ENCODE results near the gene CENATAC. TPM values are rescaled to one million over a fixed set of nuclear protein-coding genes. Genes with fewer than 3 reads are reported as not detected.
A peak's percentile ranks its signal among the peaks of the same experiment; 100 is the strongest.
"Not testable (repeated sequence)": the region's sequence is repeated elsewhere in the genome, so short reads cannot be mapped to it uniquely, and the experiment has no call there.

CENATAC gene
- total RNA-seq, 1 donor from 2014 or later: 36.4 TPM

DNA sequence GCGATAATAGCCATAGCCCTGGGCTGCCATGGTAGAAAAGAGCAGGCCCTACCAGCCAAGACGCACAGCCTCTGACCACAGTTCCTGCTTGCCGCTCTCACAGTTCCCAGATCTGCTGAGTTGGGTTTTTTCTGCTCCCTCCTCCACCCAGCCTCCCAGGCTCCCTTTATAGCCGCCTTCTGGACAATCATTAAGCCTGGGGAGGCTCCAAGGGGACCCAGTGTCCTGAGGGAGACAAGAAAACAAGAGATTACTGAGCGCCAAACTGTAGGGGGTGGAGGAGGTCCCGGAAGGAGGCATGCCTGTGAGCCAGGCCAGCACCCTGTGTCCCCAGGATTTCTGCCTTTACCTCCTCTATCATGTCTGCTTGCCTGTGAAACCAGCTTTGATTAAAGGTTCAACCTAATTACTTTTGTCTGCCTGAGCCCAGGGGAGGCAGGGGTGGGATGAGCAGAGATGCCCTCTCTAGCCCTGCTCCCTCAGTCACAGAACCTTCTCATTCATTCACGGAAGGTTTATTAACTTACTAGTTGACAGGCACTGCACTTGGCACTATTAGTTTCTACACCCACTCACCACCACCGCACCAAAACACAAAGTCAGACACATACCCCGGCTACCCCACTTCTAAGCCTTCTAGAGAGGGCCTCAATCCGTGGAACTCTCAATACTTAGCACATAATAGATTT lies 31.5 kb downstream of the CENATAC start:
- TF ChIP-seq, protein P1, sequence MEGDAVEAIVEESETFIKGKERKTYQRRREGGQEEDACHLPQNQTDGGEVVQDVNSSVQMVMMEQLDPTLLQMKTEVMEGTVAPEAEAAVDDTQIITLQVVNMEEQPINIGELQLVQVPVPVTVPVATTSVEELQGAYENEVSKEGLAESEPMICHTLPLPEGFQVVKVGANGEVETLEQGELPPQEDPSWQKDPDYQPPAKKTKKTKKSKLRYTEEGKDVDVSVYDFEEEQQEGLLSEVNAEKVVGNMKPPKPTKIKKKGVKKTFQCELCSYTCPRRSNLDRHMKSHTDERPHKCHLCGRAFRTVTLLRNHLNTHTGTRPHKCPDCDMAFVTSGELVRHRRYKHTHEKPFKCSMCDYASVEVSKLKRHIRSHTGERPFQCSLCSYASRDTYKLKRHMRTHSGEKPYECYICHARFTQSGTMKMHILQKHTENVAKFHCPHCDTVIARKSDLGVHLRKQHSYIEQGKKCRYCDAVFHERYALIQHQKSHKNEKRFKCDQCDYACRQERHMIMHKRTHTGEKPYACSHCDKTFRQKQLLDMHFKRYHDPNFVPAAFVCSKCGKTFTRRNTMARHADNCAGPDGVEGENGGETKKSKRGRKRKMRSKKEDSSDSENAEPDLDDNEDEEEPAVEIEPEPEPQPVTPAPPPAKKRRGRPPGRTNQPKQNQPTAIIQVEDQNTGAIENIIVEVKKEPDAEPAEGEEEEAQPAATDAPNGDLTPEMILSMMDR (conservative IDR thresholded peaks at IDR 0.05): no peak
- no peak for DNase-seq (ENCODE audit: extremely low spot score, unreplicated experiment)
- H3K9me3 Mint-ChIP-seq: no peaks in the 10 kb centered on the region
- H3K4me3 Mint-ChIP-seq: peak overlapping the region; percentile 93
- peak overlapping the region; percentile 90 for H3K27ac Mint-ChIP-seq
- H3K27me3 Mint-ChIP-seq: no peaks in the 10 kb centered on the region
- peaks cover 15% of the 10 kb centered on the region for H3K4me1 Mint-ChIP-seq (ENCODE audit: unreplicated experiment)
- peaks cover 11% of the 10 kb centered on the region for H3K36me3 Mint-ChIP-seq

DNA sequence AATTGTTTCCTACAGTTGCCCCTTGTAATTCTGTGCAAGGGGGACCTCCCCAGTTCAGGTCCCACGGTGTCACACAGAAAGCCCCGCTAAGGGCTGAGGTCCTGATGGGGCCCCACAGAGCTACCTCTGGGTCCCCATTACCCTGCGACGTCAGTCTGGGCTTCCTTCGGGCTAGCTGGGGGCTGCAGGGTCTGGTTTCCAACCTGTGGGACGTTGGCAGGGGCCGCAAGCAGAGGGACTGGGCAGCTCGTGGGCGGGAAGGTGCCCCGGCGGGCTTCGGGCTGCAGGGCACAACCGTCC lies 32.0 kb downstream of the CENATAC start:
- peaks cover 11% of the 10 kb centered on the region for H3K36me3 Mint-ChIP-seq
- TF ChIP-seq, protein P1 (conservative IDR thresholded peaks at IDR 0.05): no peak
- H3K27me3 Mint-ChIP-seq: no peaks in the 10 kb centered on the region
- peaks cover 15% of the 10 kb centered on the region for H3K4me1 Mint-ChIP-seq (ENCODE audit: unreplicated experiment)
- peak overlapping the region; percentile 90 for H3K27ac Mint-ChIP-seq
- peak overlapping the region; percentile 93 for H3K4me3 Mint-ChIP-seq
- no peak for DNase-seq (ENCODE audit: extremely low spot score, unreplicated experiment)
- no peaks in the 10 kb centered on the region for H3K9me3 Mint-ChIP-seq

DNA sequence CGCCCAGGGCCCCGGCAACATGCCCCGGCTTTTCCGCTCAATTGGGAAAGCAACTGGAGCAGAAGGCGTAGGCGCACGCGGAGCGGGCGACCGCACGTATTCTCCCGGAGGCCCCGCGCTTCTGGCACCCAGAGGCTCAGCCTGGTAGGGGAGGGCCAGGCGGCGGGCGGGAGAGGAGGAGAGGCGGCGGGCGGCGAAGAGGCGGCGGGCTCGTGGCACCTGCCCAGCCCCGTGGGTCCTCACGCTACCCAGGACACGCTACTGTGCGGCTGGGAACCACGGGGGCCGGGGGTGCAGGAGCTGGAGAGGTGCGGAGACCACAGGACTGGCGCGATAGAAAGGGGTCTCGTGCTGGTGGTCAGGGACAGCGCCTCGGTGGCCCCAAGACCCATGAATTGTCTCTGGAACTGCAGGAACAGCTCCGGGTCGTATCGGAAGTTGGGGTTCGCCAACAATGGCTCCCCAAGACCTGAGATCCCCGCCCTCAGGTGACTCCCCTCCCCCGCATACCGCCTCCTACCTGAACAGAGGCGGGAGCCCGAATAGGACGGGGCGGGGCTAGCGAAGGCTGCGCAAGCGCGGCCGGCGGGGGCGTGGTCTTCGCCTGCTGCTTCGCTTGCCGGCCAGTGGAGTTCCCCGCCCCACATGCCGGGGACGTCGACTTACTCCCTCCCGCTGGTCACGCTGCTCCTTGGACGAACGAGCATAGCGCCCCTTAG lies 32.5 kb downstream of the CENATAC start, which contains the start of gene SLC37A4:
Gene SLC37A4 (minus strand): TSS at position 549 of the 719 bp plus-strand sequence.
- Mint-ChIP-seq H3K4me1 (ENCODE audit: unreplicated experiment) (peaks cover 15% of the 10 kb centered on the region), H3K27me3 (no peaks in the 10 kb centered on the region), H3K27ac (peak within 1 kb of the TSS; percentile 90)

DNA sequence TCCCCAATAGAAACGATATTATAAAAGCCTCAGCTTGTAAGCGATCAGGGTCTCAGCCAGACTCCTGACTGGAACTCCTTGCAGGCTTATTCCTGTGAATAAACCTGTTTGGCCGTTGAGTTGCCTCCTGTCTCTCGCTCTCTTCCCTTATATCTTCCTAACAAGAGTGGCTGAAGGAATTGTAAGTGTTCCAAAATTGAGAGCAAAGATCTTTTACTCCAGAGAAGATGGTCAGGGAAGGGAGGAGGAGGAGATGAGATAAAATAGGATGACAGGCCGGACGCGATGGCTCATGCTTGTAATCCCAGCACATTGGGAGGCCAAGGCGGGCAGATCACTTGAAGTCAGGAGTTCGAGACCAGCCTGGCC lies 34.0 kb downstream of the CENATAC start:
- no peaks in the 10 kb centered on the region for H3K9me3 Mint-ChIP-seq
- no peaks in the 10 kb centered on the region for H3K27me3 Mint-ChIP-seq
- TF ChIP-seq, protein P1 (conservative IDR thresholded peaks at IDR 0.05): no peak
- H3K27ac Mint-ChIP-seq: no peak overlapping the region
- H3K4me3 Mint-ChIP-seq: no peak overlapping the region
- DNase-seq (ENCODE audit: extremely low spot score, unreplicated experiment): no peak
- H3K4me1 Mint-ChIP-seq (ENCODE audit: unreplicated experiment): peaks cover 15% of the 10 kb centered on the region
- H3K36me3 Mint-ChIP-seq: peaks cover 5% of the 10 kb centered on the region

More for the DNA sequence above, 32.5 kb downstream of the CENATAC start, which contains the start of gene SLC37A4:
- no peaks in the 10 kb centered on the region for H3K9me3 Mint-ChIP-seq
- DNase-seq (ENCODE audit: extremely low spot score, unreplicated experiment): peak; percentile 99
- TF ChIP-seq, protein P1 (conservative IDR thresholded peaks at IDR 0.05): no peak
- H3K4me3 Mint-ChIP-seq: peak within 1 kb of the TSS; percentile 93
- peaks cover 8% of the 10 kb centered on the region for H3K36me3 Mint-ChIP-seq

DNA sequence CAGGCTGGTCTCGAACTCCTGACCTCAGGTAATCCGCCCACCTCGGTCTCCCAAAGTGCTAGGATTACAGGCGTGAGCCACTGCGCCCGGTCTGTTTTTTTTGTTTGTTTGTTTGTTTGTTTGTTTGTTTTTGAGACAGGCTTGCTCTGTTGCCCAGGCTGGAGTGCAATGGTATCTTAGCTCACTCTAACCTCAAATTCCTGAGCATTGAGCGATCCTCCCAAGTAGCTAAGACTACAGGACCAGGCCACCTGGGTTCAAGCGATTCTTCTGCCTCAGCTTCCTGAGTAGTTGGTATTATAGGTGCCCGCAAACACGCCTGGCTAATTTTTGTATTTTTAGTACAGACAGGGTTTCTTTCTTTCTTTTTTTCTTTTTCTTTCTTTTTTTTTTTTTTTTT lies 35.5 kb downstream of the CENATAC start:
- H3K9me3 Mint-ChIP-seq; H3K27ac Mint-ChIP-seq; H3K27me3 Mint-ChIP-seq; DNase-seq (ENCODE audit: extremely low spot score, unreplicated experiment); H3K36me3 Mint-ChIP-seq; H3K4me3 Mint-ChIP-seq: not testable (repeated sequence)
- H3K4me1 Mint-ChIP-seq (ENCODE audit: unreplicated experiment): peaks cover 15% of the 10 kb centered on the region

DNA sequence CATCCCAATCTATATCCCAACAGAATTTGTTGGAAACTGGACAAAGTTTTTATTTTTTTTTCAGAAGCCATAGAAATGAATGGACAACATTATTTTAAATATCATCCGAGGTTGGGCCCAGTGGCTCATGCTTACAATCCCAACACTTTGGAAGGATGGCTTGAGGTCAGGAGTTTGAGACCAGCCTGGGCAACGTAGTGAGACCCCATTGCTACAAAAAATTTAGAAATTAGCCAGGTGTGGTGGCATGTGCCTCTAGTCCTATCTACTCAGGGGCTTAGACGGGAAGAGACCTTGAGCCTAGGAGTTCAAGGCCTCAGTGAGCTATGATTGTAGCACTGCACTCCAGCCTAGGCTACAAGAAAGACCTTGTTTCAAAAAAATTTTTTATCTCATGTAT lies 36.9 kb downstream of the CENATAC start:
- Mint-ChIP-seq H3K27me3 (no peaks in the 10 kb centered on the region), H3K36me3 (no peaks in the 10 kb centered on the region), H3K4me1 (ENCODE audit: unreplicated experiment) (peaks cover 2% of the 10 kb centered on the region), H3K9me3 (no peaks in the 10 kb centered on the region), H3K4me3 (no peak overlapping the region), H3K27ac (no peak overlapping the region)
- TF ChIP-seq, protein P1 (conservative IDR thresholded peaks at IDR 0.05): no peak
- DNase-seq (ENCODE audit: extremely low spot score, unreplicated experiment): no peak

All from type B pancreatic cell (in vitro differentiated cells).